HEK293 (cell line): ENCODE data around the gene SAMD4B.

Experiments used
- CTCF ChIA-PET: fragments of 350-600 bp; formaldehyde crosslinking; extraction: SDS; loops from one replicate; lab custom pipeline; 2021; ENCODE audit warnings: antibody characterized with exemption; lab: Yijun Ruan, JAX
- POLR2A ChIA-PET: fragments of 300-600 bp; formaldehyde crosslinking; extraction: SDS; loops from one replicate; lab custom pipeline; 2020; ENCODE audit warnings: antibody characterized with exemption, inconsistent platforms; lab: Yijun Ruan, JAX
- H3K27ac ChIP-seq: fragments of 200-500 bp; sonication (Bioruptor generic); 2 replicates; pipeline ENCODE4 v1.5.1; 2014; ENCODE audit warnings: low read depth, low read length, control low read depth, inconsistent platforms; ENCODE audit errors: extremely low read depth
- H3K36me3 ChIP-seq, 2 experiments: fragments of 200-500 bp in 1 of 2; sonication (Bioruptor generic) in 1 of 2; 1 replicate in 1 of 2; 2 replicates in 1 of 2; pipeline ENCODE4 v1.5.1; 2014 to 2017; ENCODE audit warnings: inconsistent platforms in 2 of 2, low read length in 2 of 2; ENCODE audit not compliant: control insufficient read depth in 2 of 2, insufficient read depth in 1 of 2
- H3K4me1 ChIP-seq: fragments of 200-500 bp; sonication (Bioruptor generic); 2 replicates; pipeline ENCODE4 v1.5.1; 2014; ENCODE audit warnings: mild to moderate bottlenecking, low read length, inconsistent platforms; ENCODE audit not compliant: control insufficient read depth, insufficient read depth
- H3K4me3 ChIP-seq: 2 replicates; pipeline ENCODE4 v1.5.1; 2011; ENCODE audit warnings: low read depth, mild to moderate bottlenecking, control low read depth, low read length, moderate library complexity
- H3K9me3 ChIP-seq: fragments of 200-500 bp; sonication (Bioruptor generic); 2 replicates; pipeline ENCODE4 v1.5.1; 2014; ENCODE audit warnings: low read depth, low read length, inconsistent platforms; ENCODE audit not compliant: control insufficient read depth, insufficient read depth
- FEZF1 ChIP-seq: fragments of 450-650 bp; formaldehyde crosslinking; IDR thresholded peaks from 2 replicates; pipeline ENCODE4 v1.5.1; 2016; ENCODE audit warnings: missing biosample characterization, missing genetic modification characterization
- GLIS1 ChIP-seq: fragments of 450-650 bp; formaldehyde crosslinking; IDR thresholded peaks from 2 replicates; pipeline ENCODE4 v1.5.1; 2016; ENCODE audit warnings: missing biosample characterization, missing genetic modification characterization
- PATZ1 ChIP-seq: fragments of 450-650 bp; formaldehyde crosslinking; IDR thresholded peaks from 2 replicates; pipeline ENCODE4 v1.5.1; 2016; ENCODE audit warnings: missing biosample characterization, missing genetic modification characterization
- SP7 ChIP-seq: fragments of 450-650 bp; formaldehyde crosslinking; IDR thresholded peaks from 2 replicates; pipeline ENCODE4 v1.5.1; 2016; ENCODE audit warnings: missing biosample characterization, missing genetic modification characterization
- WT1 ChIP-seq: fragments of 450-650 bp; formaldehyde crosslinking; IDR thresholded peaks from 2 replicates; pipeline ENCODE4 v1.5.1; 2016; ENCODE audit warnings: missing biosample characterization, missing genetic modification characterization
- YY2 ChIP-seq: fragments of 450-650 bp; formaldehyde crosslinking; IDR thresholded peaks from 2 replicates; pipeline ENCODE4 v1.5.1; 2016; ENCODE audit warnings: missing biosample characterization, missing genetic modification characterization
- ZBTB20 ChIP-seq: fragments of 450-650 bp; formaldehyde crosslinking; IDR thresholded peaks from 2 replicates; pipeline ENCODE4 v1.5.1; 2016; ENCODE audit warnings: missing biosample characterization, missing genetic modification characterization
- ZBTB48 ChIP-seq: fragments of 450-650 bp; formaldehyde crosslinking; IDR thresholded peaks from 2 replicates; pipeline ENCODE4 v1.5.1; 2016; ENCODE audit warnings: missing biosample characterization, missing genetic modification characterization
- ZFHX2 ChIP-seq: fragments of 450-650 bp; formaldehyde crosslinking; conservative IDR thresholded peaks from 2 replicates; pipeline ENCODE4 v1.5.1; 2016; ENCODE audit warnings: missing biosample characterization, missing genetic modification characterization
- ZNF112 ChIP-seq: fragments of 450-650 bp; formaldehyde crosslinking; IDR thresholded peaks from 2 replicates; pipeline ENCODE4 v1.5.0; 2017; ENCODE audit warnings: missing biosample characterization, missing genetic modification characterization
- ZNF114 ChIP-seq: fragments of 450-650 bp; formaldehyde crosslinking; IDR thresholded peaks from 2 replicates; pipeline ENCODE4 v1.5.0; 2017; ENCODE audit warnings: missing biosample characterization, missing genetic modification characterization
- ZNF148 ChIP-seq: fragments of 450-650 bp; formaldehyde crosslinking; IDR thresholded peaks from 2 replicates; pipeline ENCODE4 v1.5.0; 2017; ENCODE audit warnings: missing biosample characterization, missing genetic modification characterization, borderline replicate concordance
- ZNF214 ChIP-seq: fragments of 450-650 bp; formaldehyde crosslinking; IDR thresholded peaks from 2 replicates; pipeline ENCODE4 v1.5.1; 2017; ENCODE audit warnings: missing biosample characterization, mild to moderate bottlenecking, missing genetic modification characterization, borderline replicate concordance
- ZNF473 ChIP-seq: fragments of 450-650 bp; formaldehyde crosslinking; IDR thresholded peaks from 2 replicates; pipeline ENCODE4 v1.5.1; 2017; ENCODE audit warnings: missing biosample characterization, missing genetic modification characterization
- ZNF501 ChIP-seq: fragments of 450-650 bp; formaldehyde crosslinking; IDR thresholded peaks from 2 replicates; pipeline ENCODE4 v1.5.1; 2016; ENCODE audit warnings: missing biosample characterization, missing genetic modification characterization
- ZNF600 ChIP-seq: fragments of 450-650 bp; formaldehyde crosslinking; IDR thresholded peaks from 2 replicates; pipeline ENCODE4 v1.5.1; 2016; ENCODE audit warnings: missing biosample characterization, missing genetic modification characterization
- ZNF626 ChIP-seq: fragments of 450-650 bp; sonication (Bioruptor Pico); formaldehyde crosslinking; IDR thresholded peaks from 2 replicates; pipeline ENCODE4 v1.5.1; 2018; ENCODE audit warnings: missing biosample characterization, missing genetic modification characterization, inconsistent platforms
- ZNF837 ChIP-seq: fragments of 450-650 bp; formaldehyde crosslinking; IDR thresholded peaks from 2 replicates; pipeline ENCODE4 v1.5.1; 2016; ENCODE audit warnings: missing biosample characterization, missing genetic modification characterization
- ZNF843 ChIP-seq: fragments of 450-650 bp; formaldehyde crosslinking; IDR thresholded peaks from 2 replicates; pipeline ENCODE4 v1.5.1; 2016; ENCODE audit warnings: missing biosample characterization, missing genetic modification characterization
- ZXDB ChIP-seq: fragments of 450-650 bp; formaldehyde crosslinking; IDR thresholded peaks from 2 replicates; pipeline ENCODE4 v1.5.1; 2016; ENCODE audit warnings: missing biosample characterization, missing genetic modification characterization
- TF ChIP-seq, protein P1 (sequence below): fragments of 450-650 bp; formaldehyde crosslinking; IDR thresholded peaks from 2 replicates; pipeline ENCODE4 v1.5.1; 2016; ENCODE audit warnings: missing biosample characterization, missing genetic modification characterization
- TF ChIP-seq, protein P2 (sequence below): fragments of 450-650 bp; formaldehyde crosslinking; IDR thresholded peaks from 2 replicates; pipeline ENCODE4 v1.5.1; 2017; ENCODE audit warnings: missing biosample characterization, missing genetic modification characterization
- TF ChIP-seq, protein P3 (sequence below): fragments of 450-650 bp; formaldehyde crosslinking; IDR thresholded peaks from 2 replicates; pipeline ENCODE4 v1.5.1; 2017; ENCODE audit warnings: missing biosample characterization, missing genetic modification characterization
- TF ChIP-seq, protein P4 (sequence below): fragments of 450-650 bp; formaldehyde crosslinking; IDR thresholded peaks from 2 replicates; pipeline ENCODE4 v1.5.1; 2016; ENCODE audit warnings: missing biosample characterization, missing genetic modification characterization

SAMD4B gene

DNA sequence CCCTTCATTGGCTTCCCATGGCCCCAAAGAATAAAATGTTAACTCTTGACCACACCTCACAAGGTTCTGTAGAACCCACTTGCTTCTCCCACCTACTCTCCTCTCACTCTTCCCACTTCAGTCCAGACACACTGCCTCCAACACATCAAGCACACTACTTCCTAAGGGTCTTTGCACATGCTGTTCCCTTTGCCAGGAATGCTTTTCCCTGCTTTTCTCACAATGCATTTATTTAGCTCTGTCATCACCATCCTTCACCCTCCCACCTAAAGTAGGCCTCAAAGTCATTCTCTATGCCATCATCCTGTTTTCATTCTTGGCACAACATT is 38.1 kb upstream of the SAMD4B start (continued):
- TF ChIP-seq, protein P1, sequence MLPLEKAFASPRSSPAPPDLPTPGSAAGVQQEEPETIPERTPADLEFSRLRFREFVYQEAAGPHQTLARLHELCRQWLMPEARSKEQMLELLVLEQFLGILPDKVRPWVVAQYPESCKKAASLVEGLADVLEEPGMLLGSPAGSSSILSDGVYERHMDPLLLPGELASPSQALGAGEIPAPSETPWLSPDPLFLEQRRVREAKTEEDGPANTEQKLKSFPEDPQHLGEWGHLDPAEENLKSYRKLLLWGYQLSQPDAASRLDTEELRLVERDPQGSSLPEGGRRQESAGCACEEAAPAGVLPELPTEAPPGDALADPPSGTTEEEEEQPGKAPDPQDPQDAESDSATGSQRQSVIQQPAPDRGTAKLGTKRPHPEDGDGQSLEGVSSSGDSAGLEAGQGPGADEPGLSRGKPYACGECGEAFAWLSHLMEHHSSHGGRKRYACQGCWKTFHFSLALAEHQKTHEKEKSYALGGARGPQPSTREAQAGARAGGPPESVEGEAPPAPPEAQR: no peak
- TF ChIP-seq ZNF837 (tag by site-specific recombination) (no peak), FEZF1 (no peak), ZNF114 (tag by site-specific recombination) (peak; percentile 73; the same call in 1 of the 2 replicates), ZNF626 (tag by site-specific recombination) (no peak), ZNF148 (tag by site-specific recombination) (0 out of 2 replicates have a peak, but pooled peaks have one; percentile 22), ZBTB20 (tag by site-specific recombination) (0 out of 2 replicates have a peak, but pooled peaks have one; percentile 11), YY2 (tag by site-specific recombination) (no peak), ZNF843 (tag by site-specific recombination) (no peak), ZNF112 (tag by site-specific recombination) (no peak)
- TF ChIP-seq, protein P2, sequence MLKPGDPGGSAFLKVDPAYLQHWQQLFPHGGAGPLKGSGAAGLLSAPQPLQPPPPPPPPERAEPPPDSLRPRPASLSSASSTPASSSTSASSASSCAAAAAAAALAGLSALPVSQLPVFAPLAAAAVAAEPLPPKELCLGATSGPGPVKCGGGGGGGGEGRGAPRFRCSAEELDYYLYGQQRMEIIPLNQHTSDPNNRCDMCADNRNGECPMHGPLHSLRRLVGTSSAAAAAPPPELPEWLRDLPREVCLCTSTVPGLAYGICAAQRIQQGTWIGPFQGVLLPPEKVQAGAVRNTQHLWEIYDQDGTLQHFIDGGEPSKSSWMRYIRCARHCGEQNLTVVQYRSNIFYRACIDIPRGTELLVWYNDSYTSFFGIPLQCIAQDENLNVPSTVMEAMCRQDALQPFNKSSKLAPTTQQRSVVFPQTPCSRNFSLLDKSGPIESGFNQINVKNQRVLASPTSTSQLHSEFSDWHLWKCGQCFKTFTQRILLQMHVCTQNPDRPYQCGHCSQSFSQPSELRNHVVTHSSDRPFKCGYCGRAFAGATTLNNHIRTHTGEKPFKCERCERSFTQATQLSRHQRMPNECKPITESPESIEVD (tag by site-specific recombination): no peak
- TF ChIP-seq, all 188 proteins: peak for 13

DNA sequence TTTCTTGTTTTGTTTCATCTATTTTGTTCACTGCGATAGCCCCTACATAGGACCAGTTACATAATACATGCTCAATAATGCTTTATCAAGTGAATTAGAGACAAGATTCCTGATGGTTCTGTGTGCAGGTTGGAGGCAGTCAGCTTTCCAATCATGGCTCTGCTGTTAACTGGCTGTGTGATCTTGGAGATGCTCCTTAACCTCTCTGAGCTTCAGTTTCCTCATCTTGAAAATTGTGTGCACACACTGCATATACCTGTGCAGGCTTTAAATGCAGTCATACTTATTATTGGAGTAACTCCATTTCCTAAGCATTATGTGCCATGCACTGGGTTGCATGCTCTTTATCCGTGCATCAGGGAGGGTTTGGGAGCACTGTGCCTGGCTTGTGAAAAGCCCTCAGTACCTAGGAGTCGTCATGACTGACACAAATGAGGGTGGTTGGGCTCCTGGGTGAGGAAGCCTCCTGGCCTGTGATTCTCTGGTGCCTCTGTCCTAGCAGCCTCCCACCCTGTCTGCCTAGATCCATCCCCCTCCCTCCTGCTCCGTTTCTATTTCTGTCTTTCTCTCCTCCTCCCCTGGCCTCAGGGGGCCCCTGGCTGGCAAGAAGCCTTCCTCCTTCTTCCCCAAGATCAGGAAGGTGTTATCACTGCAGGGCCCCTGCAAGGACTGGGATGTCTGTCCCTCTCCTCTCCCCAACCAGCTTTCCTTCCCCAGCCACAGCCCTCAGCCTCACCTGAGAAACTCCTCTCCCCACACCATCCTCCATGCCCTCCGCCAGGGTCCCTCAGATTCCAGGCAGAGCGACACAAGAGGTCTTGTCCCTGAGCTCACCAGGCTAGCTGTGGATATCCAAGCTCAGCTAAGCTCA is 37.3 kb upstream of the SAMD4B start:
- POLR2A ChIA-PET: interaction anchor here (1.1 to 1.8 kb wide), 2 partner anchors 9 to 131 kb away, joined by 4 to 7 read pairs; partner anchors contain the start of genes IFNL1 and RPS16
- Histone ChIP-seq H3K4me3 (no peak overlapping the region), H3K9me3 (no peaks in the 10 kb centered on the region), H3K36me3 (peaks cover 18 to 20% of the 10 kb centered on the region in 2 experiments; a peak in 2 of 3 replicates), H3K27ac (no peak overlapping the region; the same call in 1 of the 2 replicates), H3K4me1 (peaks cover 19% of the 10 kb centered on the region)
- CTCF ChIA-PET: interaction anchor here (0.7 to 2.4 kb wide), 6 partner anchors 12 to 253 kb away, joined by 3 to 9 read pairs (median 3); no protein-coding TSS in a partner anchor
- TF ChIP-seq ZNF600 (tag by site-specific recombination) (peak; percentile 53; the same call in 1 of the 2 replicates), ZXDB (peak; percentile 60; the same call in 1 of the 2 replicates), ZBTB20 (tag by site-specific recombination) (peak; percentile 71; the same call in 1 of the 2 replicates), ZNF501 (tag by site-specific recombination) (0 out of 2 replicates have a peak, but pooled peaks have one; percentile 30), SP7 (tag by site-specific recombination) (0 out of 2 replicates have a peak, but pooled peaks have one; percentile 3), ZNF473 (tag by site-specific recombination) (no peak), WT1 (tag by site-specific recombination) (peak; percentile 41; the same call in 1 of the 2 replicates), PATZ1 (tag by site-specific recombination) (peak; percentile 51), ZFHX2 (tag by site-specific recombination) (peak; percentile 28), ZNF837 (tag by site-specific recombination) (no peak), GLIS1 (peak; percentile 82), ZBTB48 (peak; percentile 84), ZNF214 (tag by site-specific recombination) (no peak)
- TF ChIP-seq, protein P3, sequence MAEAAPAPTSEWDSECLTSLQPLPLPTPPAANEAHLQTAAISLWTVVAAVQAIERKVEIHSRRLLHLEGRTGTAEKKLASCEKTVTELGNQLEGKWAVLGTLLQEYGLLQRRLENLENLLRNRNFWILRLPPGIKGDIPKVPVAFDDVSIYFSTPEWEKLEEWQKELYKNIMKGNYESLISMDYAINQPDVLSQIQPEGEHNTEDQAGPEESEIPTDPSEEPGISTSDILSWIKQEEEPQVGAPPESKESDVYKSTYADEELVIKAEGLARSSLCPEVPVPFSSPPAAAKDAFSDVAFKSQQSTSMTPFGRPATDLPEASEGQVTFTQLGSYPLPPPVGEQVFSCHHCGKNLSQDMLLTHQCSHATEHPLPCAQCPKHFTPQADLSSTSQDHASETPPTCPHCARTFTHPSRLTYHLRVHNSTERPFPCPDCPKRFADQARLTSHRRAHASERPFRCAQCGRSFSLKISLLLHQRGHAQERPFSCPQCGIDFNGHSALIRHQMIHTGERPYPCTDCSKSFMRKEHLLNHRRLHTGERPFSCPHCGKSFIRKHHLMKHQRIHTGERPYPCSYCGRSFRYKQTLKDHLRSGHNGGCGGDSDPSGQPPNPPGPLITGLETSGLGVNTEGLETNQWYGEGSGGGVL: peak; percentile 47
- TF ChIP-seq, protein P4, sequence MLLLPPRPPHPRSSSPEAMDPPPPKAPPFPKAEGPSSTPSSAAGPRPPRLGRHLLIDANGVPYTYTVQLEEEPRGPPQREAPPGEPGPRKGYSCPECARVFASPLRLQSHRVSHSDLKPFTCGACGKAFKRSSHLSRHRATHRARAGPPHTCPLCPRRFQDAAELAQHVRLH (tag by site-specific recombination): peak; percentile 82
